ENCODE measurements around the gene AK5.

- TF ChIP-seq CTCF (IDR thresholded peaks at IDR 0.05; ENCODE audit: low read length) (no peak), EZH2 (optimal IDR thresholded peaks at IDR 0.05; ENCODE audit: low read depth, low read length) (no peak), EZH2phosphoT487 (IDR thresholded peaks at IDR 0.05; ENCODE audit: low read length) (no peak)
Measured at GRCh38 chr1:77316966-77317365, 35.1 kb downstream of the AK5 start.

Data from MM.1S (cell line).